ENCODE data around the gene SOCS6. TPM values are rescaled to one million over a fixed set of nuclear protein-coding genes. Genes with fewer than 3 reads are reported as not detected.

SOCS6 gene
- total RNA-seq, 1 donor: 38.7 TPM

GRCh38 chr18:70256994-70257393, 31.9 kb upstream of the SOCS6 start:
- H3K36me3 ChIP-seq (ENCODE audit: insufficient read depth, low read length): no peaks in the 10 kb centered on the region
- H3K4me2 ChIP-seq (ENCODE audit: insufficient read depth, low read length): no peak overlapping the region
- no peak overlapping the region for H2AFZ ChIP-seq (ENCODE audit: low read length)
- no peaks in the 10 kb centered on the region for H3K79me2 ChIP-seq (ENCODE audit: insufficient read depth, low read length)
- no peaks in the 10 kb centered on the region for H3K27me3 ChIP-seq (ENCODE audit: insufficient read depth, low read length)
- no peak overlapping the region for H3K27ac ChIP-seq (ENCODE audit: low read depth, low read length)
- H3K4me3 ChIP-seq (ENCODE audit: insufficient read depth, low read length): no peak overlapping the region
- DNase-seq (ENCODE audit: insufficient read length, low spot score, missing footprints): no peak
- no peak for TF ChIP-seq CTCF (IDR thresholded peaks at IDR 0.05; ENCODE audit: extremely low read depth, low read depth, low read length)
- H3K4me1 ChIP-seq (ENCODE audit: insufficient read depth, low read length): no peaks in the 10 kb centered on the region
- H3K9me3 ChIP-seq (ENCODE audit: low read depth, low read length): no peaks in the 10 kb centered on the region
- H4K20me1 ChIP-seq (ENCODE audit: insufficient read depth, low read length): no peaks in the 10 kb centered on the region

GRCh38 chr18:70258243-70258642, 30.6 kb upstream of the SOCS6 start:
- DNase-seq (ENCODE audit: insufficient read length, low spot score, missing footprints): no peak
- Histone ChIP-seq H3K27ac (ENCODE audit: low read depth, low read length) (no peak overlapping the region), H2AFZ (ENCODE audit: low read length) (no peak overlapping the region), H3K27me3 (ENCODE audit: insufficient read depth, low read length) (no peaks in the 10 kb centered on the region), H3K4me1 (ENCODE audit: insufficient read depth, low read length) (no peaks in the 10 kb centered on the region), H3K79me2 (ENCODE audit: insufficient read depth, low read length) (no peaks in the 10 kb centered on the region), H3K4me3 (ENCODE audit: insufficient read depth, low read length) (no peak overlapping the region), H4K20me1 (ENCODE audit: insufficient read depth, low read length) (no peaks in the 10 kb centered on the region), H3K9me3 (ENCODE audit: low read depth, low read length) (no peaks in the 10 kb centered on the region), H3K4me2 (ENCODE audit: insufficient read depth, low read length) (no peak overlapping the region), H3K36me3 (ENCODE audit: insufficient read depth, low read length) (no peaks in the 10 kb centered on the region)
- TF ChIP-seq CTCF (IDR thresholded peaks at IDR 0.05; ENCODE audit: extremely low read depth, low read depth, low read length): no peak

- Histone ChIP-seq H2AFZ (ENCODE audit: low read length) (peak overlapping the region; percentile 17), H3K27ac (ENCODE audit: low read depth, low read length) (no peak overlapping the region), H3K4me3 (ENCODE audit: insufficient read depth, low read length) (no peak overlapping the region), H4K20me1 (ENCODE audit: insufficient read depth, low read length) (no peaks in the 10 kb centered on the region), H3K27me3 (ENCODE audit: insufficient read depth, low read length) (no peaks in the 10 kb centered on the region), H3K4me1 (ENCODE audit: insufficient read depth, low read length) (no peaks in the 10 kb centered on the region), H3K79me2 (ENCODE audit: insufficient read depth, low read length) (no peaks in the 10 kb centered on the region), H3K9me3 (ENCODE audit: low read depth, low read length) (no peaks in the 10 kb centered on the region), H3K36me3 (ENCODE audit: insufficient read depth, low read length) (no peaks in the 10 kb centered on the region), H3K4me2 (ENCODE audit: insufficient read depth, low read length) (no peak overlapping the region)
- TF ChIP-seq CTCF (IDR thresholded peaks at IDR 0.05; ENCODE audit: extremely low read depth, low read depth, low read length): no peak
- DNase-seq (ENCODE audit: insufficient read length, low spot score, missing footprints): no peak
Measured at GRCh38 chr18:70260683-70261082, 28.2 kb upstream of the SOCS6 start.

- H3K36me3 ChIP-seq (ENCODE audit: insufficient read depth, low read length): no peaks in the 10 kb centered on the region
- no peaks in the 10 kb centered on the region for H3K27me3 ChIP-seq (ENCODE audit: insufficient read depth, low read length)
- no peak overlapping the region for H3K27ac ChIP-seq (ENCODE audit: low read depth, low read length)
- peak overlapping the region; percentile 17 for H2AFZ ChIP-seq (ENCODE audit: low read length)
- H4K20me1 ChIP-seq (ENCODE audit: insufficient read depth, low read length): no peaks in the 10 kb centered on the region
- no peaks in the 10 kb centered on the region for H3K4me1 ChIP-seq (ENCODE audit: insufficient read depth, low read length)
- no peaks in the 10 kb centered on the region for H3K79me2 ChIP-seq (ENCODE audit: insufficient read depth, low read length)
- DNase-seq (ENCODE audit: insufficient read length, low spot score, missing footprints): no peak
- no peak overlapping the region for H3K4me3 ChIP-seq (ENCODE audit: insufficient read depth, low read length)
- no peaks in the 10 kb centered on the region for H3K9me3 ChIP-seq (ENCODE audit: low read depth, low read length)
- no peak for TF ChIP-seq CTCF (IDR thresholded peaks at IDR 0.05; ENCODE audit: extremely low read depth, low read depth, low read length)
- H3K4me2 ChIP-seq (ENCODE audit: insufficient read depth, low read length): no peak overlapping the region
Measured at GRCh38 chr18:70261141-70261788, 27.6 kb upstream of the SOCS6 start.
